IMR-90 (cell line): ENCODE results near the gene ADAMTS10. TPM values are rescaled to one million over a fixed set of nuclear protein-coding genes. Genes with fewer than 3 reads are reported as not detected.

Experiments used
- ATAC-seq: fragments of 200-7000 bp; cut with Tn5 transposase; 2 replicates; pipeline ENCODE4 v1.9.1; 2020; ENCODE audit warnings: low read depth, mild to moderate bottlenecking, moderate library complexity
- BruUV-seq: library from RNA; stranded (reverse); fragments of 400-500 nt; replicated peaks from 2 replicates; lab custom pipeline; 2021; lab: Mats Ljungman, UMichigan
- CTCF ChIA-PET: fragments of 300-600 bp; formaldehyde crosslinking; extraction: SDS; loops from one replicate; lab custom pipeline; 2021; ENCODE audit warnings: antibody characterized with exemption; lab: Yijun Ruan, JAX
- POLR2A ChIA-PET: fragments of 300-600 bp; sonication (Branson Sonifier 250); formaldehyde crosslinking; loops from one replicate; lab custom pipeline; 2022; ENCODE audit warnings: antibody characterized with exemption; ENCODE audit not compliant: unreplicated experiment; lab: Charles Lee
- DNase-seq: peaks from one replicate; pipeline ENCODE4 v3.0.0; 2013
- H2AFZ ChIP-seq: replicated peaks from 2 replicates; pipeline ENCODE3; 2013; ENCODE audit warnings: low read length, mild to moderate bottlenecking; ENCODE audit not compliant: poor library complexity
- H2AK5ac ChIP-seq: 2 replicates; pipeline ENCODE4 v1.6.1; 2013; ENCODE audit warnings: low read depth, low read length, inconsistent platforms
- H2AK9ac ChIP-seq: replicated peaks from 2 replicates; pipeline ENCODE3; 2013; ENCODE audit warnings: mild to moderate bottlenecking, low read depth, low read length, moderate library complexity; ENCODE audit not compliant: poor library complexity
- H2BK120ac ChIP-seq: 2 replicates; pipeline ENCODE4 v1.6.1; 2013; ENCODE audit warnings: low read depth, low read length, inconsistent platforms
- H2BK15ac ChIP-seq: 3 replicates; pipeline ENCODE4 v1.6.1; 2013; ENCODE audit warnings: low read depth, low read length, inconsistent platforms
- H2BK20ac ChIP-seq: 2 replicates; pipeline ENCODE4 v1.6.1; 2013; ENCODE audit warnings: low read depth, mild to moderate bottlenecking, inconsistent platforms, low read length, moderate library complexity
- H2BK5ac ChIP-seq: 2 replicates; pipeline ENCODE4 v1.6.1; 2013; ENCODE audit warnings: mild to moderate bottlenecking, low read depth, low read length, inconsistent platforms; ENCODE audit not compliant: poor library complexity, severe bottlenecking
- H3K14ac ChIP-seq: replicated peaks from 2 replicates; pipeline ENCODE4 v1.6.1; 2013; ENCODE audit warnings: low read depth, low read length, inconsistent platforms
- H3K18ac ChIP-seq: 2 replicates; pipeline ENCODE4 v1.6.1; 2013; ENCODE audit warnings: low read depth, low read length, control low read depth
- H3K23ac ChIP-seq: 2 replicates; pipeline ENCODE4 v1.6.1; 2013; ENCODE audit warnings: low read depth, low read length, inconsistent platforms
- H3K27ac ChIP-seq: 2 replicates; pipeline ENCODE4 v1.5.1; 2013; ENCODE audit warnings: mild to moderate bottlenecking, control low read depth, low read length; ENCODE audit not compliant: insufficient read depth
- H3K27me3 ChIP-seq: 2 replicates; pipeline ENCODE4 v1.6.1; 2013; ENCODE audit warnings: low read length; ENCODE audit not compliant: control insufficient read depth, insufficient read depth
- H3K36me3 ChIP-seq: 2 replicates; pipeline ENCODE4 v1.6.1; 2013; ENCODE audit warnings: low read length, mixed read lengths; ENCODE audit not compliant: control insufficient read depth, insufficient read depth
- H3K4ac ChIP-seq: 2 replicates; pipeline ENCODE4 v1.6.1; 2013; ENCODE audit warnings: low read depth, low read length, inconsistent platforms
- H3K4me1 ChIP-seq: 2 replicates; pipeline ENCODE4 v1.6.1; 2013; ENCODE audit warnings: low read length, mixed read lengths; ENCODE audit not compliant: control insufficient read depth, insufficient read depth
- H3K4me2 ChIP-seq: 2 replicates; pipeline ENCODE4 v1.6.1; 2013; ENCODE audit warnings: low read depth, mild to moderate bottlenecking, control low read depth, low read length, moderate library complexity
- H3K4me3 ChIP-seq: 2 replicates; pipeline ENCODE4 v1.5.1; 2013; ENCODE audit warnings: low read depth, mild to moderate bottlenecking, control low read depth, low read length, moderate library complexity; ENCODE audit not compliant: insufficient read depth
- H3K56ac ChIP-seq: 2 replicates; pipeline ENCODE4 v1.6.1; 2013; ENCODE audit warnings: low read length, inconsistent platforms; ENCODE audit not compliant: insufficient read depth; ENCODE audit errors: extremely low read depth
- H3K79me1 ChIP-seq, 2 experiments: 2 replicates each; pipeline ENCODE4 v1.6.1; 2013; ENCODE audit warnings: low read length in 2 of 2, inconsistent platforms in 1 of 2, low read depth in 1 of 2
- H3K9ac ChIP-seq: 2 replicates; pipeline ENCODE4 v1.6.1; 2013; ENCODE audit warnings: low read depth, low read length, control low read depth
- H3K9me1 ChIP-seq: 2 replicates; pipeline ENCODE4 v1.6.1; 2013; ENCODE audit warnings: low read length, inconsistent platforms; ENCODE audit not compliant: insufficient read depth
- H3K9me3 ChIP-seq: 2 replicates; pipeline ENCODE4 v1.6.1; 2013; ENCODE audit warnings: low read length; ENCODE audit not compliant: control insufficient read depth, insufficient read depth
- H4K20me1 ChIP-seq: 2 replicates; pipeline ENCODE4 v1.6.1; 2013; ENCODE audit warnings: low read length, inconsistent platforms; ENCODE audit not compliant: insufficient read depth
- H4K5ac ChIP-seq: 2 replicates; pipeline ENCODE4 v1.6.1; 2013; ENCODE audit warnings: mild to moderate bottlenecking, low read depth, low read length, control low read depth
- H4K8ac ChIP-seq, 2 experiments: 2 replicates each; pipeline ENCODE4 v1.6.1; 2013; ENCODE audit warnings: low read depth in 2 of 2, low read length in 2 of 2, control low read depth in 1 of 2, inconsistent platforms in 1 of 2
- H4K91ac ChIP-seq: 2 replicates; pipeline ENCODE4 v1.6.1; 2013; ENCODE audit warnings: low read depth, low read length, inconsistent platforms; ENCODE audit not compliant: insufficient read depth
- BHLHE40 ChIP-seq: fragments of 150-350 bp; IDR thresholded peaks from 2 replicates; pipeline ENCODE4 v1.6.1; 2016; ENCODE audit warnings: mild to moderate bottlenecking, low read depth, low read length
- CEBPB ChIP-seq: IDR thresholded peaks from 2 replicates; pipeline ENCODE4 v1.6.1; 2012; ENCODE audit warnings: low read depth, low read length, improper control_type of control experiment
- CHD1 ChIP-seq: IDR thresholded peaks from 2 replicates; pipeline ENCODE4 v1.6.1; 2012; ENCODE audit warnings: low read depth, low read length, improper control_type of control experiment
- CTCF ChIP-seq: conservative IDR thresholded peaks from 2 replicates; pipeline ENCODE4 v1.5.1; 2012; ENCODE audit warnings: mild to moderate bottlenecking, low read depth, low read length, improper control_type of control experiment
- ELK1 ChIP-seq: fragments of 150-350 bp; IDR thresholded peaks from 2 replicates; pipeline ENCODE4 v1.6.1; 2016; ENCODE audit warnings: low read depth, mild to moderate bottlenecking, low read length, moderate library complexity, borderline replicate concordance
- FOS ChIP-seq: fragments of 150-350 bp; IDR thresholded peaks from 2 replicates; pipeline ENCODE4 v1.6.1; 2016; ENCODE audit warnings: low read depth, low read length
- MAFK ChIP-seq: IDR thresholded peaks from 2 replicates; pipeline ENCODE4 v1.6.1; 2012; ENCODE audit warnings: low read depth, low read length, improper control_type of control experiment
- MAZ ChIP-seq: IDR thresholded peaks from 2 replicates; pipeline ENCODE4 v1.6.1; 2012; ENCODE audit warnings: low read depth, mild to moderate bottlenecking, low read length, improper control_type of control experiment, moderate library complexity, borderline replicate concordance
- MXI1 ChIP-seq: IDR thresholded peaks from 2 replicates; pipeline ENCODE4 v1.6.1; 2012; ENCODE audit warnings: low read depth, mild to moderate bottlenecking, low read length, moderate library complexity, borderline replicate concordance
- NFE2L2 ChIP-seq: fragments of 150-350 bp; IDR thresholded peaks from 2 replicates; pipeline ENCODE4 v1.6.1; 2016; ENCODE audit warnings: low read depth, mild to moderate bottlenecking, low read length
- POLR2A ChIP-seq: IDR thresholded peaks from 2 replicates; pipeline ENCODE4 v1.6.1; 2012; ENCODE audit warnings: mild to moderate bottlenecking, low read depth, low read length
- RAD21 ChIP-seq: IDR thresholded peaks from 2 replicates; pipeline ENCODE4 v1.6.1; 2012; ENCODE audit warnings: low read length, improper control_type of control experiment
- RCOR1 ChIP-seq: IDR thresholded peaks from 2 replicates; pipeline ENCODE4 v1.6.1; 2012; ENCODE audit warnings: mild to moderate bottlenecking, low read length, improper control_type of control experiment; ENCODE audit not compliant: insufficient replicate concordance
- RFX5 ChIP-seq: IDR thresholded peaks from 2 replicates; pipeline ENCODE4 v1.8.0; 2012; ENCODE audit warnings: low read depth, mild to moderate bottlenecking, low read length, moderate library complexity
- SMC3 ChIP-seq: fragments of 150-350 bp; IDR thresholded peaks from 2 replicates; pipeline ENCODE4 v1.6.1; 2016; ENCODE audit warnings: low read depth, mild to moderate bottlenecking, antibody characterized with exemption, low read length, moderate library complexity
- USF2 ChIP-seq: fragments of 150-350 bp; IDR thresholded peaks from 2 replicates; pipeline ENCODE4 v1.6.1; 2017; ENCODE audit warnings: mild to moderate bottlenecking, antibody characterized with exemption, low read length, low read depth
- WGBS, 2 experiments: methylation state at CpG; one replicate each; pipeline versions ENCODE4 v1.1.5 to v1.1.7; 2013; ENCODE audit warnings: missing lambda C conversion rate in 2 of 2; ENCODE audit not compliant: insufficient read length in 1 of 2; ENCODE audit errors: extremely low coverage in 2 of 2; 5-methylcytosine and 5-hydroxymethylcytosine counted together
- dilution Hi-C: fragments of 300-500 bp; cut with HindIII; formaldehyde crosslinking; loops from one replicate; pipeline ENCODE4 v1.14.3; 2018; ENCODE audit warnings: low sequenced_read_pairs; ENCODE audit not compliant: unreplicated experiment
- in situ Hi-C: fragments of 300-500 bp; cut with MboI; formaldehyde crosslinking; loops from 3 replicates; pipeline ENCODE4 v1.14.3; 2019; ENCODE audit warnings: low sequenced_read_pairs, inconsistent platforms, mixed read lengths
- intact Hi-C: fragments of 100-400 bp; cut with micrococcal nuclease; formaldehyde crosslinking; loops from 2 replicates; pipeline ENCODE4 v1.10.0; 2022
- polyA plus RNA-seq, 3 experiments: library from polyadenylated mRNA; depleted of rRNA; stranded (reverse); fragments of >200 nt; gene quantifications; 2 replicates each; pipeline ENCODE4 v1.2.3, GENCODE V29; 2012; ENCODE audit warnings: low replicate concordance in 1 of 3
- total RNA-seq: library from RNA; depleted of rRNA; stranded (reverse); fragments of >200 nt; gene quantifications from 2 replicates; pipeline ENCODE4 v1.2.3, GENCODE V29; 2012

The ADAMTS10 gene
- total and polyA plus RNA-seq, 2 of the 4 experiments (the other 2 are of a cell fraction), result 3.4 to 11.5 TPM

GRCh38 chr19:8618751-8619150 is 8.2 kb upstream of the ADAMTS10 start:
- Histone ChIP-seq H3K14ac (no peak overlapping the region), H3K4me2 (no peak overlapping the region), H4K8ac (no peak overlapping the region), H3K9me3 (no peaks in the 10 kb centered on the region), H3K4me1 (peaks cover 2% of the 10 kb centered on the region; the same call in 1 of the 2 replicates), H3K18ac (no peak overlapping the region), H3K36me3 (no peaks in the 10 kb centered on the region), H2BK20ac (no peak overlapping the region), H3K4ac (no peak overlapping the region), H4K20me1 (0 out of 2 replicates have a peak, but pooled peaks cover 5% of the 10 kb centered on the region), H3K9me1 (no peaks in the 10 kb centered on the region; the same call in 1 of the 2 replicates), H3K27ac (no peak overlapping the region), H4K5ac (no peak overlapping the region), H3K27me3 (peaks cover 6% of the 10 kb centered on the region; the same call in 1 of the 2 replicates), H2BK15ac (no peak overlapping the region), H3K9ac (no peak overlapping the region), H3K56ac (no peak overlapping the region), H3K4me3 (no peak overlapping the region), H2AK9ac (no peak overlapping the region), H2BK120ac (no peak overlapping the region), H2AFZ (no peak overlapping the region), H4K91ac (no peak overlapping the region), H3K23ac (no peak overlapping the region), H2BK5ac (no peak overlapping the region), H2AK5ac (no peak overlapping the region), H3K79me1 (no peaks in the 10 kb centered on the region)
- POLR2A ChIA-PET, result no interaction called here
- dilution Hi-C loops (no loop called here), in situ Hi-C loops (no loop called here), intact Hi-C loops (loop anchor here (5.0 kb wide), 1 partner anchor 214 kb away; the partner anchor contains the start of genes MBD3L1 and ZNF558)
- ATAC-seq (no peak), DNase-seq (no peak)
- BruUV-seq, result no TSS peak
- 40% methylated on average over 2 of the region's 8 CpGs; no CpG with 5 or more reads in 1 of the 2 experiments for WGBS, 2 experiments
- no peak for TF ChIP-seq NFE2L2
- TF ChIP-seq SMC3, result no peak
- no peak for TF ChIP-seq USF2
- TF ChIP-seq CHD1, result no peak
- TF ChIP-seq ELK1, result no peak
- TF ChIP-seq RFX5, result no peak
- no peak for TF ChIP-seq POLR2A
- no peak for TF ChIP-seq BHLHE40
- TF ChIP-seq MXI1, result no peak
- TF ChIP-seq FOS, result no peak
- no peak for TF ChIP-seq CTCF
- TF ChIP-seq MAZ, result no peak
- TF ChIP-seq RAD21, result no peak
- TF ChIP-seq RCOR1, result no peak
- TF ChIP-seq CEBPB, result no peak
- no peak for TF ChIP-seq MAFK
- CTCF ChIA-PET, result no interaction called here
